OCI-LY7 (cell line): ENCODE measurements around the gene KIAA1210.

Experiments used
- CTCF ChIP-seq: fragments of 200-600 bp; sonication (generic); conservative IDR thresholded peaks from 2 replicates; pipeline ENCODE4 v1.5.1; 2014; ENCODE audit warnings: mild to moderate bottlenecking, antibody characterized with exemption, low read length, moderate library complexity, mixed read lengths
- EZH2phosphoT487 ChIP-seq: fragments of 200-600 bp; sonication (generic); IDR thresholded peaks from 2 replicates; pipeline ENCODE4 v1.6.1; 2018; ENCODE audit warnings: low read depth, borderline replicate concordance, mild to moderate bottlenecking, mixed run types, antibody characterized with exemption, low read length, moderate library complexity, mixed read lengths

GRCh38 chrX:119132961-119133360, 5.3 kb upstream of the KIAA1210 start:
- TF ChIP-seq CTCF, result no peak
- no peak for TF ChIP-seq EZH2phosphoT487
